NCI-H2081 (cell line): ENCODE results near the gene AGAP2.

Source experiments
- DNase-seq, 2 experiments: peaks; one replicate each; lab custom pipeline; 2025; lab: John Stamatoyannopoulos, UW

The AGAP2 gene

GRCh38 chr12:57767876-57768275 is 29.3 kb upstream of the AGAP2 start:
- no peak for DNase-seq

GRCh38 chr12:57767305-57767698 is 28.8 kb upstream of the AGAP2 start:
- no peak for DNase-seq

- DNase-seq, result peak in 1 of 2 experiments; percentile 25
These were observed 28.1 kb upstream of the AGAP2 start, which contains the start of gene CYP27B1 for GRCh38 chr12:57766464-57767304. Gene CYP27B1, minus strand, starts transcription at chr12:57767078. Its CDS starts 37 bp downstream, at chr12:57767041.

GRCh38 chr12:57765698-57766463 is 27.3 kb upstream of the AGAP2 start:
- no peak for DNase-seq

GRCh38 chr12:57765003-57765697 is 26.6 kb upstream of the AGAP2 start:
- peak; percentile 10 to 15 for DNase-seq

GRCh38 chr12:57764662-57765002 is 26.1 kb upstream of the AGAP2 start:
- DNase-seq, result peak; percentile 14 to 29

GRCh38 chr12:57763881-57764661 is 25.5 kb upstream of the AGAP2 start:
- DNase-seq, result no peak

- no peak for DNase-seq
These were observed 23.9 kb upstream of the AGAP2 start for GRCh38 chr12:57762463-57762862.

GRCh38 chr12:57761391-57761998 is 23.0 kb upstream of the AGAP2 start:
- no peak for DNase-seq

- DNase-seq, result no peak
These were observed 21.9 kb upstream of the AGAP2 start for GRCh38 chr12:57760347-57760982.

- DNase-seq, result peak; percentile 26 to 46
These were observed 20.9 kb upstream of the AGAP2 start for GRCh38 chr12:57759360-57759980.

GRCh38 chr12:57758552-57759359 is 20.2 kb upstream of the AGAP2 start:
- no peak for DNase-seq

GRCh38 chr12:57757771-57758170 is 19.2 kb upstream of the AGAP2 start:
- no peak for DNase-seq

- DNase-seq, result peak; percentile 48 to 69
These were observed 18.1 kb upstream of the AGAP2 start for GRCh38 chr12:57756406-57757341.

GRCh38 chr12:57755454-57756372 is 17.2 kb upstream of the AGAP2 start:
- DNase-seq, result peak; percentile 25 to 32

GRCh38 chr12:57755194-57755453 is 16.6 kb upstream of the AGAP2 start:
- no peak for DNase-seq

- DNase-seq, result peak; percentile 88
These were observed 16.1 kb upstream of the AGAP2 start, which contains the start of gene MARCHF9 for GRCh38 chr12:57754411-57755193. Gene MARCHF9, plus strand, starts transcription at chr12:57755103. Its CDS starts 426 bp downstream, at chr12:57755529.
